Left renal cortex interstitium (tissue), 4 donors: Measurements from ENCODE around the gene SFXN4. TPM values are rescaled to one million over a fixed set of nuclear protein-coding genes. Genes with fewer than 3 reads are reported as not detected.

Experiments
- DNase-seq, 4 donors: peaks; one replicate each; pipeline ENCODE4 v3.0.0-alpha.2; 2013; ENCODE audit warnings: low read depth in 4 of 4, low spot score in 2 of 4, missing footprints in 1 of 4
- polyA plus RNA-seq, 4 donors: library from polyadenylated mRNA; unstranded; fragments of 120-200 nt; gene quantifications; one replicate each; pipeline ENCODE4 v1.2.1, GENCODE V29; 2013; ENCODE audit not compliant: insufficient read length in 4 of 4

Gene SFXN4, protein sequence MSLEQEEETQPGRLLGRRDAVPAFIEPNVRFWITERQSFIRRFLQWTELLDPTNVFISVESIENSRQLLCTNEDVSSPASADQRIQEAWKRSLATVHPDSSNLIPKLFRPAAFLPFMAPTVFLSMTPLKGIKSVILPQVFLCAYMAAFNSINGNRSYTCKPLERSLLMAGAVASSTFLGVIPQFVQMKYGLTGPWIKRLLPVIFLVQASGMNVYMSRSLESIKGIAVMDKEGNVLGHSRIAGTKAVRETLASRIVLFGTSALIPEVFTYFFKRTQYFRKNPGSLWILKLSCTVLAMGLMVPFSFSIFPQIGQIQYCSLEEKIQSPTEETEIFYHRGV
- polyA plus RNA-seq, result 10 to 100 TPM; 24.6 to 32.7 (median 30.5) TPM

DNA sequence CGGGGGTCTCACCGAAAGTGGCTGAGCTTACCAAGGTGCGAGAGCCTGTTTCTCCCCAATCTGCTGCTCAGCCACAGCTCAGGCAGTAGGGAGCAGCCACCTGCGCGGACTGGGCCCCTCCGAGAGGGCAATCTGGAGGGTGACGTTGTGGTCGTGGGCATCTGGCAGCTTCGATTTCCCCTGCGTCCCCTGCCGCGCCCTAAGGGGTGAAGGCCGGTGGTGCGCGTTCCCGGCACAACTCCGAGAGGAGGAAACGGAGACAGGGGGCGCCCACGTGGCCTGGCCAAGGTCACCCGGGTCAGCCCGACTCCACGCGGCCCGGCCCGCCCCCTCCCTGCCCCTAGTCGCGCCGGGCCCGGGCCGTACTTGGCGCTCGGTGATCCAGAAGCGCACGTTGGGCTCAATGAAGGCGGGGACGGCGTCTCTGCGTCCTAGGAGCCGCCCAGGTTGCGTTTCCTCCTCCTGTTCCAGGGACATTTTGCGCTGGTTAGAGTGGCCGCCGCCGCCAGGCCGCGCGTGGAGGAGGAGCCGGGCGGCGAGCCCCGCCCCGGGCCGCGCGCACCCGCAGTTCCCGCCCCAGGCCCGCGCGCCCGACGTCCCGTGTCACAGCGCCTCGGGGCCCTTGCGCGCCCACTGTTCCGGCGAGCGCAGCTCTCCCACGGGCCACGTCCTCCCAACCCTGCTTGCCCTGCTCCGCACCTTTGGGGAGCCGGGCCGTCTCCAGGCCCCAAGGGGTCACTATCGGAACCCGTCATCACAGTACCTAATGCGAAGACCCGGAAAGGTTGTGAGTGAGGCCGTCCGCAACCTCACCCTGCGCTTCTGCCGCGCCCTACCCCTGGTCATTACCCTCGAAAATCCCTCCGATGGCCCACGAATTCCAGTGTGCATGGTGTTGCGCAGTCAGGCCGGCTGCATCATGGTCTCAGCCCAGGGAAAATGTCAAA is at the start of gene SFXN4:
Gene SFXN4 (minus strand): TSS at position 544 of the 947 bp plus-strand sequence. CDS start 67 bp downstream, at position 477.
- DNase-seq, result peak in 2 of 4 donors; percentile 46 to 48

- no peak for DNase-seq
These were observed 46.3 kb upstream of the SFXN4 start for GRCh38 chr10:119211625-119212441.

GRCh38 chr10:119211176-119211575 is 45.7 kb upstream of the SFXN4 start:
- no peak for DNase-seq

GRCh38 chr10:119210633-119211032 is 45.1 kb upstream of the SFXN4 start:
- DNase-seq, result no peak

GRCh38 chr10:119209736-119210355 is 44.3 kb upstream of the SFXN4 start:
- DNase-seq, result no peak

DNA sequence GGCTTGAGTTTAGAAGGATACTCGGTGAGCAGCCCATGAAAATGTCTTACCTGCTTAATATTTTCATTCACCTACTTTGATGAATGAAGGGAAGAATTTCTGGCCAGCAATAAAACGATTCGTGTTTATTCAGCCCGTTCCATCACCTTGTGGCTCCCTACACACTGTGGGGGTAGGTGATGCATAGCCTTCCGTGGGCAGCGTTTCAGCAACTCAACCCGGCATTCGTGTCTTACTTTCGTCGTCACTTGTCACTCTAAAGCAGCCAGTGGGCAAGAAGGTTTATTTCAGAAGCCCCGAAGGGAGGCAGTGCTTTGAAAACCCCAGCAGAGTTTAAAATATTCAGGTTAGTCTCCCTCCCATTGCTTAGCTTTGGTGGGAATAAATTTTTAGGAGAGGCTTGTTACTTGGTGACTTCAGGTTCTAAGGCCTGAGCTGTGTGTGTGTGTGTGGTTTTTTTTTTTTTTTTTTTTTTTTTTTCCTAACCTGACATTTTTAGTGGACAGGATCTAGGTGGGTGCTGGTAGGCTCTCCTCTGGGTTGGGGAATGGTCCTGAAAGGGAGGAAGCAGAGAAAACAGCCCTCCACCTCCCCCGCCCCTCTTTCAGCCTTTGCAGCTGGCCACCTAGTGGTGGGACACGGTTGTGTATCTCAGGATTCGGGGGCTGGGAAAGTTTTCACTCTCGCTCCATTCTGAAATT is 43.7 kb upstream of the SFXN4 start:
- DNase-seq, result no peak

DNA sequence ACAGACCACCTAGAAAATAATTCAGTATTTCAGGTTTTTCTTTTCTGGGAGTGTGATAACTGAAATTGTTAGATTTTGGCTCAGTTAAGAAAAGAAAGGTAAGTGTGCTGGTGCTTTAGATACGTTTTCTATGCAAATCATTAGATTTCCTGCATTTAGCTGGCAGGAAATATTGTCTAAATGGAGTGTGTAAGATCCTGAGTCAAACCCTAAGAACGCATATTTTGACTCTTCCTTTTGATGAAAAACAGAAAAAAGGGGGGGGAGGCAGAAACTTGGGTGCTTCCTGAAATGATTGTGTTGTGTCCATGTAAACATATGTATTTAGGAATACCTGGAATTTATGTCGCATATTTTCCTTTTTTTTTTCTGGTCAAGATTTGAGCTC is 43.0 kb upstream of the SFXN4 start:
- DNase-seq, result no peak

DNA sequence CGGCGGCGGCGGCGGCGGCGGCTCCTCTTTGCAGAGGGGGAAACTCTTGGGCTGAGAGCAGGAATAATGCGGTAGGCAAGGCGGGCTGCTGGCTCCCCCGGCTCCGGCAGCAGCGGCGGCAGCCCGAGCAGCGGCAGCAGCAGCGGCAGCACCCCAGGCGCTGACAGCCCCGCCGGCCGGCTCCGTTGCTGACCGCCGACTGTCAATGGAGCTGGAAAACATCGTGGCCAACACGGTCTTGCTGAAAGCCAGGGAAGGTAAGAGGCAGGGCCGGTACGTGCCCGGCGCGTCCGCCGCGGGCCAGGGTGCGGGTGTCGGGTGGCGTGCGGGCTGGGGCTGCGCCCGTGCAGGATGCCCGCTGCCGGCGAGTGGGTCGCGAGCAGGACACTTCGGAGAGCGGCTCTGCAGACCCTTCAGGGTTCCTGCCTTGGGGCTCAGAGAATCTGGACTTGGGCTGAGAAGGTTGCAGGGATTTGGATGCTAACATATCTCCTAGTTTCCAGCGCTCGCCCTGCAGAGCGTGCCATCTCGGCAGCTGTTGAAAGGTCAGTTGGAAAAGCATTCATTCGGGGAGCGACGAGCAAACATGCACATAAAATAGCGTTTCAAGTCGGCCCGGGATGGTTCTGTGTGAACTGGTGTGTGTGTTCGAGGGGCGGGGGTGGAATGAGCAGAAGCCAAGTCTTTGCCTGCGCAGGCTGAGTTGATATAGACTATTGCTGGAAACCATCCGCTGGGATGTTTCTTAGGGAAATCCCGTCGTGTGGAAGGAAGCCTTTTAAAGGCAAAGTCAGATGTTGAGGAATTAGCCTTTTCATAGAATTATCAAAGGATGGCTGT is 42.4 kb upstream of the SFXN4 start:
- no peak for DNase-seq

- DNase-seq, result peak in 3 of 4 donors; percentile 87 to 95 (median 93)
These were observed 41.8 kb upstream of the SFXN4 start, which contains the start of gene GRK5 for GRCh38 chr10:119207366-119207666. Gene GRK5 (plus strand): TSS chr10:119207571. CDS start chr10:119207918, 347 bp downstream.

- DNase-seq, result no peak
These were observed 41.3 kb upstream of the SFXN4 start for GRCh38 chr10:119206603-119207365.

- DNase-seq, result no peak
These were observed 40.5 kb upstream of the SFXN4 start for GRCh38 chr10:119205894-119206602.

GRCh38 chr10:119203006-119203405 is 37.5 kb upstream of the SFXN4 start:
- no peak for DNase-seq

DNA sequence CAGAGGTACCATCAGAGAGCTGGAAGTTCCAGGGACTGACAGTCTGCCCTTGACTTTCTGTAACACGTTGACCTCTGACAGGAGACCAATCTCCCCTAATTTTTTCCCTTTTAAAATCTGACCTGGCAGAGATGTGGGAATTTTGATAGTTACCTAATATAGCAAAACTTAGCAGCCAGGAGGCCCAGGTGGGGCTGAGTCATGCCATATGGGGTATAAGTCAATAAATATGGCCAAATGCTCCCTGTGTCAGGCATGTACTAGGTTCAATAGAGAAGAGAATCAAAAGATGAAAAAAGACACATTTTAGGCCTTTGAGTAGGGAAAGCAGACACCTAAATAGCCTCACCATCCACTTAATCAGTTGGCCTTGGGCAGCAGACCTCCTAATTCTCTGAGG is 35.7 kb upstream of the SFXN4 start:
- DNase-seq, result no peak

GRCh38 chr10:119199231-119199992 is 33.9 kb upstream of the SFXN4 start:
- DNase-seq, result no peak

- DNase-seq, result no peak
These were observed 32.9 kb upstream of the SFXN4 start for GRCh38 chr10:119198438-119198837.

- no peak for DNase-seq
These were observed 32.4 kb upstream of the SFXN4 start for GRCh38 chr10:119197921-119198320.

GRCh38 chr10:119191881-119192280 is 26.4 kb upstream of the SFXN4 start:
- no peak for DNase-seq
